ENCODE data around the gene PRPF8. TPM values are rescaled to one million over a fixed set of nuclear protein-coding genes. Genes with fewer than 3 reads are reported as not detected.

Gene PRPF8
- total RNA-seq, 1 experiment from 2014 or later, result 103 TPM

GRCh38 chr17:1635675-1636465 lies 48.8 kb downstream of the PRPF8 start:
- H3K27ac ChIP-seq (ENCODE audit: low read length), result no peak overlapping the region
- H3K27me3 ChIP-seq (ENCODE audit: low read length), result no peaks in the 10 kb centered on the region
- BruUV-seq (replicated peaks), result no TSS peak
- no peak overlapping the region for H2AFZ ChIP-seq (ENCODE audit: low read length)
- TF ChIP-seq EZH2 (IDR thresholded peaks at IDR 0.05; ENCODE audit: low read length, unreplicated experiment) (no peak), EZH2phosphoT487 (IDR thresholded peaks at IDR 0.05; ENCODE audit: borderline replicate concordance, low read length) (no peak), CTCF (conservative IDR thresholded peaks at IDR 0.05; ENCODE audit: low read depth, low read length) (no peak)
- H3K9me3 ChIP-seq (ENCODE audit: low read length), result no peaks in the 10 kb centered on the region
- no peak for DNase-seq
- H3K4me3 ChIP-seq (ENCODE audit: low read length), result no peak overlapping the region
- H3K79me2 ChIP-seq (ENCODE audit: low read length), result no peaks in the 10 kb centered on the region
- no peaks in the 10 kb centered on the region for H3K4me1 ChIP-seq (ENCODE audit: insufficient read depth, low read length)
- intact Hi-C loops (cut with micrococcal nuclease), result no loop called here
- ChIA-PET CTCF (no interaction called here), POLR2A (ENCODE audit: unreplicated experiment) (no interaction called here)
- no peaks in the 10 kb centered on the region for H3F3A ChIP-seq (ENCODE audit: low read length, unreplicated experiment)
- no peak for ATAC-seq
- H3K9ac ChIP-seq (ENCODE audit: low read length), result no peak overlapping the region
- no peak overlapping the region for H3K4me2 ChIP-seq (ENCODE audit: low read length)
- no peaks in the 10 kb centered on the region for H4K20me1 ChIP-seq (ENCODE audit: low read length)
- no peaks in the 10 kb centered on the region for H3K36me3 ChIP-seq (ENCODE audit: low read depth, low read length)
- no peaks in the 10 kb centered on the region for H3K9me2 ChIP-seq (replicated peaks; ENCODE audit: low read length)

GRCh38 chr17:1634841-1635650 lies 49.6 kb downstream of the PRPF8 start:
- no TSS peak for BruUV-seq (replicated peaks)
- CTCF ChIA-PET, result no interaction called here
- intact Hi-C loops (cut with micrococcal nuclease), result no loop called here
- TF ChIP-seq EZH2phosphoT487 (IDR thresholded peaks at IDR 0.05; ENCODE audit: borderline replicate concordance, low read length) (no peak), EZH2 (IDR thresholded peaks at IDR 0.05; ENCODE audit: low read length, unreplicated experiment) (no peak), CTCF (conservative IDR thresholded peaks at IDR 0.05; ENCODE audit: low read depth, low read length) (no peak)
- Histone ChIP-seq H3K27me3 (ENCODE audit: low read length) (no peaks in the 10 kb centered on the region), H3K9ac (ENCODE audit: low read length) (no peak overlapping the region), H3K4me2 (ENCODE audit: low read length) (no peak overlapping the region), H3K36me3 (ENCODE audit: low read depth, low read length) (no peaks in the 10 kb centered on the region; the same call in 1 of the 2 replicates), H3K27ac (ENCODE audit: low read length) (no peak overlapping the region), H3F3A (ENCODE audit: low read length, unreplicated experiment) (no peaks in the 10 kb centered on the region), H3K79me2 (ENCODE audit: low read length) (no peaks in the 10 kb centered on the region), H3K4me3 (ENCODE audit: low read length) (no peak overlapping the region), H4K20me1 (ENCODE audit: low read length) (no peaks in the 10 kb centered on the region), H3K4me1 (ENCODE audit: insufficient read depth, low read length) (no peaks in the 10 kb centered on the region), H3K9me2 (replicated peaks; ENCODE audit: low read length) (no peaks in the 10 kb centered on the region), H2AFZ (ENCODE audit: low read length) (no peak overlapping the region), H3K9me3 (ENCODE audit: low read length) (no peaks in the 10 kb centered on the region)
- no peak for DNase-seq
- ATAC-seq, result no peak
- POLR2A ChIA-PET (ENCODE audit: unreplicated experiment), result no interaction called here

Data from PC-3 (cell line).